Vagina (tissue), 2 donors: ENCODE measurements around the gene HTR5A.

Experiments
- CTCF ChIP-seq, 3 experiments: fragments of 450-650 bp in 2 of 3; fragments of 200-600 bp in 1 of 3; sonication (generic) in 1 of 3; IDR thresholded peaks; one replicate each; pipeline ENCODE4 v1.5.1; 2017 to 2019; ENCODE audit warnings: antibody characterized with exemption in 3 of 3, mild to moderate bottlenecking in 2 of 3, moderate library complexity in 2 of 3
- POLR2A ChIP-seq, 2 donors: fragments of 450-650 bp; IDR thresholded peaks; one replicate each; pipeline ENCODE4 v1.6.1; 2017; ENCODE audit warnings: antibody characterized with exemption in 2 of 2, mild to moderate bottlenecking in 2 of 2, moderate library complexity in 2 of 2
- POLR2AphosphoS5 ChIP-seq, 2 donors: sonication (generic); formaldehyde crosslinking; IDR thresholded peaks; one replicate each; pipeline ENCODE4 v1.9.0; 2017; ENCODE audit warnings: antibody characterized with exemption in 2 of 2, mild to moderate bottlenecking in 2 of 2, low read depth in 1 of 2; ENCODE audit not compliant: insufficient read depth in 1 of 2

GRCh38 chr7:155129789-155130188, 59.7 kb downstream of the HTR5A start:
- TF ChIP-seq CTCF (IDR thresholded peaks at IDR 0.05) (no peak), POLR2A (IDR thresholded peaks at IDR 0.05) (no peak), POLR2AphosphoS5 (IDR thresholded peaks at IDR 0.05; ENCODE audit: insufficient read depth in 1 of 2, low read depth in 1 of 2) (no peak)
